Measurements from ENCODE around the gene MINDY2.
"Not testable (repeated sequence)": the region's sequence is repeated elsewhere in the genome, so short reads cannot be mapped to it uniquely, and the experiment has no call there.

Gene MINDY2

DNA sequence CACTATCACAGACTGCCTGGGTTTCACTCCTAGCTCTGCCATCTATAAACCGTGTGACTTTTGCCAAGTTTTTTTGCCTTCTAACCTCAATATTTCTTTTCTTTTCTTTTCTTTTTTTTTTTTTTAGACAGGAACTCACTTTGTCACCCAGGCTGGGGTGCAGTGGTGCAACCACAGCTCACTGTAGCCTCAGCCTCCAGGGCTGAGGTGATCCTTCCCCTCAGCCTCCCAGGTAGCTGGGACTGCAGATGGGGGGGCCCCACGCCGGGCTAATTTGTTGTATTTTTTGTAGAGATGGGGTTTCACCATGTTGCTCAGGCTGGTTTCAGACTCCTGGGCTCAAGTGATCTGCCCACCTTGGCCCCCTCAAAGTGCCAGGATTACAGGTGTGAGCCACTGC, 18.4 kb upstream of the MINDY2 start:
- FAIRE-seq: no peak

DNA sequence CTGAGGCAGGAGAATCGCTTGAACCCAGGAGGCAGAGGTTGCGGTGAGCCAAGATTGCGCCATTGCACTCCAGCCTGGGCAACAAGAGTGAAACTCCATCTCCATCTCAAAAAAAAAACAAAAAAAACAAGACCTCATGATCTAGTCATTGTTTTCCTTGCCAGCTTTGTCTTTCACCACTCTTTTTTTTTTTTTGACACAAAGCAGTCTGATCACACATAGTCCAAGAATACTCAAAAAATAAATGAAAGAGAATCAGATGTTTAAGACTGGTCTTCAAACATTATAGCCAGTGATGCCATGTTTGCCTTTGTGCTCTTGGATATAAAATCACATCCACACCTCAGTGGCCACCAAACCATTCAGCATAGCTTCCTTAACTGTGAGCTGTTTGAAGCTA, 15.8 kb upstream of the MINDY2 start:
- FAIRE-seq: no peak

DNA sequence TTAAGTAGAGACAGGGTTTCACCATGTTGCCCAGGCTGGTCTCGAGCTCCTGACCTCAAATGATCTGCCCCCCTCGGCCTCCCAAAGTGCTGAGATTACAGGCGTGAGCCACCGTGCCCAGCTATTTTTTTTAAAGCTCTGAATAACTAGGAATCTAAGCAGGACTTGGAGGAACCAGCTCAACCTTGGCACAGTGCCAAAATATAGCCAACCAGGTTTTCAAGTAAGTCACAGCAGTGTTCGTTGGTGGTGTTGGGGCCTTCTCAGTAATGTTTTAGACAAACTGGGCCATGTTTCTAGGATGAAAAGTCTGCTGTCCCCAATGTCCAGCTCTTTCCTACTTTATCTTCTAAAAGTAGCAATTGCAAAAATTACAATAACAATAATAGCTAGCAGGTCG, 15.1 kb upstream of the MINDY2 start:
- no peak for FAIRE-seq

DNA sequence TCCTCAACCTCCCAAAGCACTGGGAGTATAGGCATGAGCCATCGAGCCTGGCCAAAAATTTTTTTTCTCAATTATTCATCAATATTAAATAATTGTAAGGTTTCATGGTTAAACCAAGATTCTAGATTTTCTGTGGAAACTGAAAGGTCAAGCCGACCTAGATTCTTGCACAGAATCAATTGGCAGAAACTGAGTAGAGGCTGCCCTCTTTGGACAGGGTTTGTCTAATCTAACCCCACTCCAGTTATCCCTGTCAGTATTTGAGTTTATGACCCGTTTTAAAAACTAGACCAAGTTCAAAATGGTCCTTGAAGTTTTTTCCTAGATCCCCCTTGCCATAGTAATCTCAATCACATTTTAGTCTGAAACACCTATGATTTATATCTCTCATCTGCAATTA, 13.0 kb upstream of the MINDY2 start:
- no peak for FAIRE-seq

DNA sequence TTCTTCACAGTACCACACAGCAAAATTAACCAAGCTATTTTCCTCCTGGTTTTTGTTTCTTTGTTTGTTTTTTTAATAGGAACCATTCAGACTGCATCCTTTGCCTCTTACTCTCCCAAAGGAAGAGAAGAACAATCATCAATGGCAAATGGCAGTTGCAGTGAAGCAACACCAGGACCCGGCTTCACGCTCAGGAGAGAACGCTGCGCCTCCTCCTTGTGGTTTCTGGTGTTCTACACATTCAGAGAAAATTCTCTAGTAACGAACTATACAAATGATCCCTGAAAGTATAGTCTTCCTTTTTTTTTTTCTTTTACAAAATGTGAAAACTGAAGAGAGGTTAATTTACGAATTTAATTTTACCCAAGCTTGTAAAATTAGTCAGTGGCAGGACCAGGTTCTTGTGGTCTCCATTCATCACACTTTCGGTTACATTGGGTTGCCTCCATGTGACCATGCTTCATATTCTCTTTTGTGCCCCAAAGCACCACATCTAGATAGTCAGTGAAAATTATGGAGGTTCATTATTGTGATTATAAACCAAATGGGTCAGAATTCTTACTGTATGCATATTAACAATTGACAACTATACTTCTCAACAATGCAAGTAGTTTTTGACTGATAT, 10.6 kb upstream of the MINDY2 start:
- FAIRE-seq: no peak

DNA sequence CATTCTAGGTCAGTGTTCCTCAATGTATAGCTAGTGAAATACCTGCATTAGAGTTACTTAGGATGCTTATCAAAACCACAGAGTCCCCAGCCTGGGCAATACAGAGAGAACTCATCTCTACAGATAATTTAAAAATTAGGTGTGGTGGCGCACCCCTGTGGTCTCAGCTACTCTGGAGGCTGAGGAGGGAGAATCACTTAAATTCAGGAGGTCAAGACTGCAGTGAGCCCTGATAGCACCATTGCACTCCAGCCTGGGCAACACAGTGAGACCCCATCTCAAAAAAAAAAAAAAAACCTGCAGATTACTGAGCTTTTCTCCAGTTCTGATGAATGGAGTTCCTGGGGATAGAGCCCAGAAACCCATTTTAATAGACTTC, 10.1 kb upstream of the MINDY2 start:
- FAIRE-seq: no peak

DNA sequence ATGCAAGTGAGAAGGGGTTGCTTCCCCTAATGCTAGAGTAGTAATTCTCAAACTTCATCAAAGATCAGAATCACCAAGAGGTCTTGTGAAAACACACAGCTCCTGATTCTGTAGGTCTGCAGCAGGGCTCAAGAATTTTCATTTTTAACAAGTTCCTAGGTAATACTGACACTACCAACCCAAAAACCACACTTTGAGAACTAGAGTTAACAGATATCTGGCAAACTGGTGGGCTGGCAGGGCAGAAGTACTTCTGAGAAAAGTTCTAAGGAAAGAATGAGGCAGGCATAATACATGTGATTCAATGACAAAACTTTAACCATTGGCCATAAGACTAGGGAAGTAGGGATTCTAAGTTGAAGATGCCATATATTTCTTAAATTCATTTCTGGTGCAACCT, 8.8 kb upstream of the MINDY2 start:
- FAIRE-seq: no peak

DNA sequence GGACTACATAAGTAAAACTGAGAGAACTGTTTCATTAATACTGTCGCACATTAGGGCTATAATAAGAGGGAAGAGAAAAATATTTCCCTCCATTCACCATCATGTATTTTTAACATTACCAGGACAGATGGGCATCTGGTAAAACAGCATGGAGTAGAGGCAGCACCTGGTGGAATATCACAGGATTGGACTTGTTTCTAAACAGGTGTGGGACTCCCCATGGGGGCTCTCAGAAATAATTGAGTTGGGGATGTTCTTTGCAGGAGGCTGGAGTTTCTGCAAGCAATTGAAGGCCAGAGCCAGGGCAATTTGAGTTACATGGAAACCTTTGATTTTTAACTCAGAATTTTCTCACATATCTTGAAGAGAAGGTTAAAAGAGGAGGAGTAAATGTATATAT, 8.4 kb upstream of the MINDY2 start:
- no peak for FAIRE-seq

DNA sequence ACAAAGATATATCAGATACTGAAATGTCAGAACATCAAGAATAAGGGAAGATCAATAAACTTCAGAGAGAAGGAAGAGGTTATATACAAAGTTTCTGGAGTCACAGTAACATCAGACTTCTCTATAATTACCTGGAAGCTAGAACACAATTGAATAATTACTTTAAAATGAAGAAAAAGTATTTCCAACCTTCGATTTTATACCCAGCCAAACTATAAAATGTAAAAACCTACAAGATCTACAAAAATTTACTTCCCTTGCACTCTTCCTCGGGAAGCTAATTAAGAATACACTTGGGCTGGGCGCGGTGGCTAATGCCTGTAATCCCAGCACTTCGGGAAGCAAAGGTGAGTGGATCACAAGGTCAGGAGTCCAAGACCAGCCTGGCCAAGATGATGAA, 6.6 kb upstream of the MINDY2 start:
- FAIRE-seq: no peak

DNA sequence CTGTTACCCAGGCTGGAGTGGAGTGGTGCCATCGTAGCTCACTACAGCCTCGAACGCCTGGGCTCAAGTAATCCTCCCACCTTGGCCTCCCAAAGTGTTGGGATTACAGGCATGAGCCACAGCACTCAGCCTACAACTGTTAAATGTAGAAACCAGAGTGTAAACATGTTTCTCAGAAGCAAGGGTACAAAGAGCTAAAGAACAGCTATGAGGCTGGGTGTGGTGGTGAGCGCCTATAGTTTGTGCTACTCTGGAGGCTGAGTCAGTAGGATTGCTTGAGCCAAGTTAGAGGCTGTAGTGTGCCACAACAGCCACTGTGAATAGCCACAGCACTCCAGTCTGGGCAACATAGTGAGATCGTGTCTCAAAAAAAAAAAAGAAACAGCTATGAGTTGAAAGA, 4.8 kb upstream of the MINDY2 start:
- FAIRE-seq: no peak

DNA sequence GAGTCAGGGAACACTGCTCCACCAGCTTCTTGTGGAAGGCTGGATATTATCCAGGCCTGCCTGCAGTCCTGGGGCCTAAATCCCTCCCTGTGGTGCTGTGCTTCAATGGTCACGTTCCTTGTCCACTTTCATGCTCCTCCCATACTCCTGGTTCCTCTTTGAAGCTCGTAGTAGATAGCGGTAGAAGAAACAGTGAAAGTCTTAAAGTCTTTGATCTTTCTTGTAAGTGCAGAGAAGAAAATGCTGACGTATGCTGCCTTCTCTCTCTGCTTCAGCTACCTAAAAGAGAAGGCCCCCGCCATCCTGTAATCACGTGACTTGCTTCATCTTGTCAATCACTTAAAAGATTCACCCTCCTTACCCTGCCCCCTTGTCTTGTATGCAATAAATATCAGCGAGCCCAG, 2.5 kb upstream of the MINDY2 start:
- not testable (repeated sequence) for FAIRE-seq

DNA sequence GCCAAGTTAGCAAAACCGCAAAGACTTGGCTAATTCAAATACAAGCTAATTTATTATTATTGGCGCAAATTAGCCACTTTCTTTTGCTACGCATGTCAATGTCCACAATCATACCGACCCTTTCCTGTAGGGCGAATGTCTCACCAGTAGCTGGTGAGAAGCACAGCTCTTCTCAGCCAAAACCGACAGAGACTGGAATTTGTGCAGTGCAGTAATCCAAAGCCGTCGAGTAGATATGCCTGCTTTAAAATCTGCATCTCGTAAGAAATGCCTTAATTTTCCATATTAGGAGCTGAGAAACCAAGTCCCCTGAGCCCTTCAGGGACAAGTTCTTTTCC, 614 bp upstream of the MINDY2 start:
- FAIRE-seq: no peak

DNA sequence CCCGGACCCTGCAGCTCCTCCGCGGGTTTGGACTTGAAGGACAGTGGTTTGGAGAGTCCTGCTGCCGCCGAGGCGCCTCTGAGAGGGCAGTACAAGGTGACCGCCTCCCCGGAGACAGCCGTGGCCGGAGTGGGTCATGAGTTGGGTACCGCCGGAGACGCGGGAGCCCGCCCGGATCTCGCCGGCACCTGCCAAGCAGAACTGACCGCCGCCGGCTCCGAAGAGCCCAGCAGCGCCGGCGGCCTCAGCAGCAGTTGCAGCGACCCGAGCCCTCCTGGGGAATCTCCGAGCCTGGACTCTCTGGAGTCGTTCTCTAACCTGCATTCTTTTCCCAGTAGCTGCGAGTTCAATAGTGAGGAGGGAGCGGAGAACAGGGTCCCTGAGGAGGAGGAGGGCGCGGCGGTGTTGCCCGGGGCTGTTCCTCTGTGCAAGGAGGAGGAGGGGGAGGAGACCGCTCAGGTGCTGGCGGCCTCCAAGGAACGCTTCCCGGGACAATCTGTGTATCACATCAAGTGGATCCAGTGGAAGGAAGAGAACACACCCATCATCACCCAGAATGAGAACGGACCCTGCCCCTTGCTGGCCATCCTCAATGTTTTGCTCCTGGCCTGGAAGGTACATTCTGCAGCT, 634 bp downstream of the MINDY2 start:
- no peak for FAIRE-seq

DNA sequence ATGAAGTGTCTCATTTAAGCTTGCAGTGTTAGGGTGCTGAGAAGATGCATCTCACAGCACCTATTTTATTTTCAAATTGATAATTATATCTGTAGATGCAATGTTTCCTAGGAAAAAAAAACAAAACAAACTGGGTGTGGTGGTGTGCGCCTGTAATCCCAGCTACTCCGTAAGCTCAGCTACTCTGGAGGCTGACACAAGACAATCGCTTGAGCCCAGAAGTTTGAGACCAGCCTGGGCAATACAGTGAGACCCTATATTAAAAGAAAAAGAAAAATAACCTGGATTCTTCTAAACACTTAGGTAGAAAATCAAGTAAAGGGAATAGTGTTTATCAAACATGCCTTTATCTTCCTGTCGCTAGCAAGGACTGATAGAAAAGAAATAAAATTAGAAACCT, 1.9 kb downstream of the MINDY2 start:
- no peak for FAIRE-seq

DNA sequence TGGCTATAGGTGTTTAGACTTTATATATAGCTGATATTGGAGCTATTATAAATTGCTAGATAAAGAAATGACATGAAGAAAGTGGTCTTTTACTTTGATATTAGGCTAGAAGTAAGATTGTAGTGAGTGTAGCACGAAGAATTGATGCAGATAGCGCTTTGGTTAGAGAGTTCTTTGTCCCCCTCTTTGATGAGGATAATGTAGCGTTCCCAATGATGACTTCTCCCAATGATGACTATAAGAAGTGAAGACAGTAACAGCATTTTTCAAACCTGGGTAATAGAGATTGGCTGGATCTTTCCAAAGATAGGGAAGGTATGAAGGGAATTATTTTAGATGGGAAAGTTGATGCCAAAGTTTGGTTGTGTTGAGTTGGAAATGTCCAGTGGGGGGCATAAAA, 4.3 kb downstream of the MINDY2 start:
- no peak for FAIRE-seq

DNA sequence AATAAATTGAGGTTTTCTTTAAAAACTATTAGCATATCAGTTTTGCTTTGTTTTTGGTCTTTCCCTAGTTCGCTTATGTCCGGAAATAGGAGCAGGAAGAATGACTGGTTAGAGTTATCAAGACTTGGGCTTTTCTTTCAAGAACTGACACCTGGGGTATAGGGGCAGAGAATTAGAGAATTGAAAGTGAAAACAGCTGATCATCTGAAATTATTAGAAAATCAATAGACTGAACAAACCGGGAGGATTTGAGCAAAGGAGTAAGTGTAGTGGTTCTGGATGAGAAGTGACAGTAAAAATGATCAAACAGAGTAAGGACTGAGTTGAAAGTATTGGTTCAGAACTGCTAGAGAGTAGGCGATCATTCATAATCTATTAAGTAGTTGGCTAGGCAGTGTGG, 6.0 kb downstream of the MINDY2 start:
- no peak for FAIRE-seq

DNA sequence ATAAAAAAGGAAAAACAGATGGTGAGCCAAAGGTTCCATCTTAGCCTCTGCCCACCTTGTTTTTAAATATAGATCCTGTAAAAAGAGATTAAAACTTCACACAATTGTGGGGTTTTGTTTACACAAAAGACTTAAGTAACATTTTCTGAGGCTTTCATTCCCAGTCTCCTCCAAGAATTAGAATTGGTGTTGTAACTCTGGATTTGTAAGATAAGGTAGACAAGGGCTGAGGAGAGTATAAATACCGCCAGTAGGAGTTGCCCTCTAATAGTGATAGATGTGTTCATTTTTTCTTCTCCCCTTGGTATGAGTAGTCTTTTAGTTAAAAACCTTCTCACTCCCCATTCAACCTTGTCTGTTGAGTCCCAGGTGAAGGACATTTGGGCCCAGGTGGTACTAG, 8.5 kb downstream of the MINDY2 start:
- no peak for FAIRE-seq

DNA sequence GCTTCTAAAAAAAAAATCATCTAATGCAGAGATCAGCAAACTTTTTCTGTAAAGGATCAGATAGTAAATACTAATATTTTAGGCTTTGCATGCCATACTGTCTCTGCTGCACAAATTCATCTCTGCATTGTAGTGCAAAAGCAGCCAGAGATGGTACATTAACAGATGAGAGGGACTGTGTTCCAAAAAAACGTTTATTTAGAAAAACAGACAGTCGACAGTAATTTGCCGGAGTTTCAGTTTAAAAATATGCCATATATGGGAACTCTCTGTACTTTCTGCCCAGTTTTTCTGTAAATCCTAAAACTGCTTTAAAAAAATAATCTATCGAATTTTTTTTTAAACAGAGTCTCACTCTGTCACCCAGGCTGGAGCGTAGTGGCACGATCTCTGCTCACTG, 14.3 kb downstream of the MINDY2 start:
- FAIRE-seq: no peak

DNA sequence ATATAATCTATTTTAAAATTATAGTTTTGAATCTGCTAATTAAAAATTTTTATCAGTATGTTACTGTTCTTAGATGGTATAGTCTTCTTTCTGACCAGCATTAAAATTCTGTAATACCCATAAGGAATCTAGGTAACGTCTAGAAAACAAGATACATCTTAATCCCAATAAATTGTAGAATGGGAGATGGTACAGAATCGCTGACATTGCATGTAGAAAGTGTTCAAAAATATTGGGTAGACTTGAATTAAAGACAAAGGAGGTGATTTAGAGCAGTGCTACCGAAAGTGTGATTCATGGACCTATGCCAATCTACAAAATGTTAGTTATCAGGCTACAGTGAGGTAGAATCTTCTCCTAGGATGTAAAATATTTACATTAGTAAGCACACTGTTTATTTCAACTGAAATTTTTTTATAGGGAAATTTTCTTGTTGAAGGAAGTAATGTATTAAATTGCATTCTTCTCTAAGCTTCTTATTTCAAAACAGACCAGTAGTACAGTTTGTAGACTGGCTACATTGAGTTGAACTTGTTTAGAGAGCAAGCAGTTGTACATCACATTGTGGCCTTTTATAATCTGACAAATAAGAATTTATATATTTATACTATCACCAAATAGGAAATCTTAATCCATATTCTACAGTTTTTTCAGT, 17.1 kb downstream of the MINDY2 start:
- no peak for FAIRE-seq

DNA sequence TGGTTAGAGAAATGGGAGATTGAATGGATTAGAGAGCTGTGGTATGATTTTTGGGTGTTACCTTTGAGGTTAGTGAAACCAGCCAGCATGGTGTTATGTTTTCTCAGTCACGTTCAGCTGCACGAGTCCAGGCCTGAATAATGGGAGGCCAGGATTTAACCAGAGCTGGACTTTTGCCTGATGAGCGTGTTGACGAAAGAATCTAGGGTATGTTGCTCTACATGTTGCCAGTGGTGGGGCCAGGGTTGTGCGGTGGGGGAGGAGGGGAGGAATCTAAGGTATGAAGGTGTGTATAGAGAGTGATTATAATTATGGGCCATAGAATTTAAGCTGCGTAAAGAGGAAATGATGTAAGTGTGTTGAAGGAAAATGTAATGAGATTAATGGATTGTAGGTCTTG, 22.8 kb downstream of the MINDY2 start:
- FAIRE-seq: no peak

DNA sequence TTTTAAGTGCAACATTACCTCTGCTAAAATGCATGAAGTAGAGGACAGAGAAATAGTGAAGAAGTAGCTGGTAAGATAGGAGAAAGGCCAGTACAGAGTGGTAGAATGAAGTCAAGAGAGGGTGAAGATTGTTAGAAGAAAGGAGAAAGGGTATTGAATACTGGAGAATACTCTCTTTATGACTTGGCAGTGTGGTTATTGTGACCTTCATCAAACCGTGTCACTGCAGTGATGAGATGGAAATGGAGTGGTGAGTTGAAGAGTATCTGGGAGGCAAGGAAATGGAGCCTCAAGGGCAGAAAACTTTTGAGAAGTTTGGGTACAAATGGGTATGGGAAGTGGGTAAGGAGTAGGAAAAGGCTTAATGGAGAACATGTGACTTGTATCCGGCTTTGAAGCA, 24.7 kb downstream of the MINDY2 start:
- no peak for FAIRE-seq

DNA sequence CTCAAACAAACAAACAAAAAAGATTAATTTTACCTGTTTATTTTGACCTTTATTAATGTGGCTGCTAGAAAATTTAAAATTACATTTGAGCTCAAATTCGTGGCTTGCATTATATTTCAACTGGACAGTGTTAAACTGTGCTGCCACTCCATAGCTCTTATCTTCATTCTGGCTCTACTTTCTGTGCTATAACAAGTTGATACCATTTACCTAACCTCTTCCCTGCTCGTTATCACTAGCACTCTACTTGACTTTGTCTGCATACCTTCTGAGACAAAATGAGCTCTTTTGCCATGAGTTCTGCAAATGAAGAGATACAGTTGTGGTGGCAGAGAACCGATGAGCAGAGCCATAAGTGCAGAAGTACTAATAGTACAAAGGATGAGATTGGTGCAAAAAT, 26.4 kb downstream of the MINDY2 start:
- no peak for FAIRE-seq

DNA sequence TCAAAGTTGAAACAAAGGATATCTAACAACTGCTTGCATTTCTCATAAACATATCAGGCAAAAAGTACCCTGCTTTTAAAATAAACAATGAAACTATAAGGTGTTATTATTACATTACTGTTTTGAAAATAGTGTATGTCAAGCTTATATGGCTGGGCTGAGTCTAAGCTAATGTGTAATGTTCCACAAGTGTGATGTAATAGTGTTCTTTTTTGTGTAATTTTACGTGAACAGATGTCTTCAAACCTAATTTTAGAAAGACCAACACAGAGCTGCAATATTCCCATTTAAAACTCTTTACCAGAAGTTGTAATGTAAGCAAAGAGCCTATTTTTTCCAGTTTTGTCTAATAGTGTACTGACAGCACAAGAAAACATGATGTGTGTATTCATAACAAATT, 34.0 kb downstream of the MINDY2 start:
- FAIRE-seq: no peak

DNA sequence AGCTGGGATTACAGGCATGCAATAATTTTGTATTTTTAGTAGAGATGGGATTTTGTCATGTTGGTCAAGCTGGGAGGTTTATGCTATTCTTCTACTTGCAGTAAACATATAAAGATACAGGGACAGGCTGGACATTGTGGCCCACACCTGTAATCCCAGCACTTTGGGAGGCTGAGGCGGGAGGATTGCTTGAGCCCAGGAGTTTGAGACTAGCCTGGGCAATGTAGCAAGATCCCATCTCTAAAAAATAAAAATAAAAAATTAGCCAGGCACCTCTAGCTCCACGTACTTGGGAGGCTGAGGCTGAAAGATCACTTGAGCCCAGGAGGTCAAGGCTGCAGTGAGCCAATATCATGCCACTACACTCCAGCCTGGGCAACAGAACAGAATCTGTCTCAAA, 52.2 kb downstream of the MINDY2 start:
- FAIRE-seq: not testable (repeated sequence)

DNA sequence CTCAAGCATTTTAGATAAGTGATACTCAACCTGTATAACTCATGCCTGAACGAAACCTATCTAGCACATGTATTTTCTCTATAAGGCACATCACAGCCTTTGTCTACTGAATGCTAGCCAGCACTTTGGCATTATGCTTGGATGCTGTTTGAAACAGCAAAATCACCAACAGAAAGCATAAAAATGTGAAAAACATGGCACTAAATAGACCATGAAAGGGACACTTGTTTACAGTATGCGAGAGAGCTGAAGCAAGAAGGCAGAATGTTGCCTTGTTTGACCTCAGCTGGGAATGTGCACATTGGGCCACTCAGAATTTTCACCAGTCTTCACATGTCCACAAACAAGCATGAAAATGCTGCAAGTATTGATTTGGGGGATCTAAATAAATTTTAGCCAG, 59.5 kb downstream of the MINDY2 start:
- FAIRE-seq: no peak
